GM12892 (cell line): ENCODE measurements around the gene ZNF862.

ENCODE experiments used
- POLR2A ChIP-seq: IDR thresholded peaks from 2 replicates; pipeline ENCODE4 v1.6.1; 2011; ENCODE audit warnings: low read depth, low read length, control low read depth
- POLR2AphosphoS5 ChIP-seq: IDR thresholded peaks from 2 replicates; pipeline ENCODE4 v1.6.1; 2011; ENCODE audit warnings: low read depth, low read length, control low read depth
- TAF1 ChIP-seq: IDR thresholded peaks from 2 replicates; pipeline ENCODE4 v1.6.1; 2011; ENCODE audit warnings: low read depth, mild to moderate bottlenecking, control low read depth, low read length, borderline replicate concordance

DNA sequence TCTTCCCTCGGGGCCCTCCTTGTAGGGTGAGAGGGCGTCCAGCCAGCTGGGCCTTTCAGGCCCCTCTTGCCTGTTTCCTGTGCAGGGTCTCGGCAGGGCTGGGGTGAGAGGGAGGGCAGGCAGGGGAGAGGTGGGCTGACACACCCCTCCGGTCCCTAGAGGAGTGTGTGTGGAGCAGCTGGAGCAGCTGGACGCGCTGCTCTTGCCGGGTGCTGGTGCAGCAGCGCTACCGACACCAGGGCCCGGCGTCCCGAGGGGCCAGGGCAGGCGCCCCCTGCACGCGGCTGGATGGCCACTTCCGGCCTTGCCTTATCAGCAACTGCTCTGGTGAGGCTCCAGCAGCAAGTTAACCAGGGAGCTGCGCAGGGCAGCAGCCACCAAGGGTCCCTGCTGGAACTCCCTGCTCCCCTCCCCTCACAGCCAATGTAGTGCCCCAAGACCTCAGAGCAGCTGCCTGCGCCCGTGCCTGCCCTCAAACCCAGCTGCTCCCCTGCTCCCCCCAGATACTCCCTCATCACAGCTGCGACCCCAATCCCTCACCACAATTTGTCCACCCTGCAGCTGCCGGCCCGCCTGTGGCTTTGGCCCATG lies 15.7 kb upstream of the ZNF862 start:
- TF ChIP-seq POLR2AphosphoS5 (no peak), POLR2A (no peak), TAF1 (no peak)
